HepG2 (cell line): ENCODE results near the gene SWI5. TPM values are rescaled to one million over a fixed set of nuclear protein-coding genes. Genes with fewer than 3 reads are reported as not detected.

Experiments used
- ATAC-seq: fragments of 200-7000 bp; cut with Tn5 transposase; 3 replicates; pipeline ENCODE4 v1.9.1; 2020; ENCODE audit warnings: mild to moderate bottlenecking, moderate library complexity
- BruUV-seq: library from RNA; stranded (reverse); fragments of 400-500 nt; replicated peaks from 2 replicates; lab custom pipeline; 2021; lab: Mats Ljungman, UMichigan
- CTCF ChIA-PET: fragments of 300-600 bp; formaldehyde crosslinking; extraction: SDS; loops from one replicate; lab custom pipeline; 2021; ENCODE audit warnings: low total read pairs, inconsistent platforms, low intra/inter-chr PET ratio; lab: Yijun Ruan, JAX
- POLR2A ChIA-PET: fragments of 350-600 bp; sonication (Branson Sonifier 250); formaldehyde crosslinking; loops from one replicate; lab custom pipeline; 2020; ENCODE audit warnings: antibody characterized with exemption, inconsistent platforms; lab: Yijun Ruan, JAX
- DNase-seq: peaks from one replicate; pipeline ENCODE4 v3.0.0-alpha.2; 2015; ENCODE audit warnings: low spot score
- FAIRE-seq: peaks from 3 replicates; lab custom pipeline; 2011; peaks lifted over from hg19 to GRCh38; lab: Jason Lieb, UNC
- H2AFZ ChIP-seq: one replicate; pipeline ENCODE4 v1.6.1; 2011; ENCODE audit warnings: low read length, inconsistent platforms
- H3K27ac ChIP-seq: fragments of 300-600 bp; 3 replicates; pipeline ENCODE4 v1.8.0; 2011; ENCODE audit warnings: mixed run types, mild to moderate bottlenecking, mixed read lengths, low read length, inconsistent platforms; ENCODE audit not compliant: insufficient read depth; ENCODE audit errors: extremely low read length
- H3K27me3 ChIP-seq, 2 experiments: fragments of 200-600 bp in 1 of 2; 2 replicates in 1 of 2; 3 replicates in 1 of 2; pipeline versions ENCODE4 v1.6.0 to v1.8.0; 2011; ENCODE audit warnings: low read length in 2 of 2, mild to moderate bottlenecking in 2 of 2, moderate library complexity in 2 of 2, inconsistent platforms in 1 of 2; ENCODE audit not compliant: insufficient read depth in 2 of 2, control insufficient read depth in 1 of 2
- H3K36me3 ChIP-seq, 2 experiments: fragments of 200-600 bp in 1 of 2; replicated peaks in 1 of 2; 2 replicates in 1 of 2; 3 replicates in 1 of 2; pipeline versions ENCODE4 v1.5.1 to v1.8.0; 2011; ENCODE audit warnings: low read length in 2 of 2, inconsistent platforms in 1 of 2; ENCODE audit not compliant: insufficient read depth in 2 of 2, control insufficient read depth in 1 of 2
- H3K4me1 ChIP-seq: 2 replicates; pipeline ENCODE4 v1.5.1; 2012; ENCODE audit warnings: low read length, inconsistent platforms; ENCODE audit not compliant: insufficient read depth
- H3K4me2 ChIP-seq: 2 replicates; pipeline ENCODE4 v1.6.0; 2011; ENCODE audit warnings: low read depth, low read length, inconsistent platforms
- H3K4me3 ChIP-seq, 3 experiments: fragments of 200-600 bp in 1 of 3; sonication (generic), shearing (Covaris generic) in 1 of 3; replicated peaks in 1 of 3; 2 replicates each; pipeline ENCODE4 v1.5.1; 2011 to 2016; ENCODE audit warnings: low read length in 3 of 3, inconsistent platforms in 2 of 3, low read depth in 2 of 3, mild to moderate bottlenecking in 2 of 3, control low read depth in 1 of 3, mixed read lengths in 1 of 3; ENCODE audit not compliant: insufficient read depth in 1 of 3
- H3K79me2 ChIP-seq: one replicate; pipeline ENCODE4 v1.6.1; 2011; ENCODE audit warnings: low read length, inconsistent platforms; ENCODE audit not compliant: insufficient read depth
- H3K9ac ChIP-seq: 2 replicates; pipeline ENCODE4 v1.6.0; 2011; ENCODE audit warnings: mild to moderate bottlenecking, low read depth, low read length, inconsistent platforms; ENCODE audit not compliant: insufficient read depth
- H3K9me3 ChIP-seq: 2 replicates; pipeline ENCODE4 v1.5.1; 2012; ENCODE audit warnings: mild to moderate bottlenecking, low read length
- H4K20me1 ChIP-seq: 2 replicates; pipeline ENCODE4 v1.6.0; 2011; ENCODE audit warnings: inconsistent platforms, mild to moderate bottlenecking, low read length, moderate library complexity; ENCODE audit not compliant: insufficient read depth
- HOXA9 ChIP-seq: sonication (generic); formaldehyde crosslinking; IDR thresholded peaks from 2 replicates; pipeline ENCODE4 v1.8.1; 2022; ENCODE audit warnings: missing genetic modification reagents, mild to moderate bottlenecking, moderate library complexity, borderline replicate concordance
- NBN ChIP-seq: fragments of 450-650 bp; conservative IDR thresholded peaks from 2 replicates; pipeline ENCODE4 v1.6.1; 2017
- PRDM4 ChIP-seq: sonication (generic); formaldehyde crosslinking; IDR thresholded peaks from 2 replicates; pipeline ENCODE4 v1.9.0; 2021; ENCODE audit warnings: missing genetic modification reagents, borderline replicate concordance
- RBFOX2 ChIP-seq: fragments of 200-400 bp; formaldehyde crosslinking; IDR thresholded peaks from 2 replicates; pipeline ENCODE4 v1.6.1; 2017; ENCODE audit warnings: low read depth, mild to moderate bottlenecking, low read length
- TOE1 ChIP-seq: sonication (generic); formaldehyde crosslinking; IDR thresholded peaks from 2 replicates; pipeline ENCODE4 v1.4.0; 2020; ENCODE audit warnings: mild to moderate bottlenecking, missing genetic modification reagents
- YEATS2 ChIP-seq: sonication (generic); formaldehyde crosslinking; IDR thresholded peaks from 2 replicates; pipeline ENCODE4 v1.4.0; 2020; ENCODE audit warnings: missing genetic modification reagents, borderline replicate concordance
- ZFP41 ChIP-seq: sonication (generic); formaldehyde crosslinking; IDR thresholded peaks from 2 replicates; pipeline ENCODE4 v1.4.0; 2020; ENCODE audit warnings: mild to moderate bottlenecking, missing genetic modification reagents, borderline replicate concordance
- ZNF740 ChIP-seq: sonication (generic); formaldehyde crosslinking; IDR thresholded peaks from 2 replicates; pipeline ENCODE4 v1.4.0; 2020; ENCODE audit warnings: missing genetic modification reagents
- WGBS: methylation state at CpG from one replicate; pipeline ENCODE4 v1.1.6; 2017; ENCODE audit warnings: low lambda C conversion rate; 5-methylcytosine and 5-hydroxymethylcytosine counted together
- in situ Hi-C: cut with HindIII; loops from 2 replicates; pipeline ENCODE4 v1.10.0; 2017; ENCODE audit warnings: low pct_unique_long_range_greater_than_20kb; ENCODE audit not compliant: extremely low pct_ligation_motif_present
- intact Hi-C: fragments of 100-400 bp; cut with micrococcal nuclease; formaldehyde crosslinking; loops from one replicate; pipeline ENCODE4 v1.10.0; 2022; ENCODE audit not compliant: unreplicated experiment
- polyA plus RNA-seq, 8 experiments: library from polyadenylated mRNA; depleted of rRNA in 3 of 8; stranded (reverse) in 7 of 8; unstranded in 1 of 8; fragments of >200 nt; fragmentation: Illumina TruSeq in 4 of 8; extraction: Trizol in 4 of 8; gene quantifications; 2 replicates each; pipeline versions ENCODE4 v1.2.1 to v1.2.3, GENCODE V29; 2011 to 2016; ENCODE audit warnings: low read depth in 4 of 8, missing spikeins in 1 of 8, mixed read lengths in 1 of 8; ENCODE audit not compliant: insufficient read depth in 1 of 8
- total RNA-seq, 5 experiments: library from RNA; depleted of rRNA; stranded (reverse); fragments of >200 nt; fragmentation: Illumina TruSeq; extraction: Trizol; gene quantifications; 2 replicates each; pipeline ENCODE4 v1.2.3, GENCODE V29; 2016; ENCODE audit warnings: low read depth in 1 of 5
- TF ChIP-seq, protein P1 (sequence below): sonication (generic); formaldehyde crosslinking; IDR thresholded peaks from 2 replicates; pipeline ENCODE4 v1.4.0; 2020; ENCODE audit warnings: missing genetic modification reagents, mild to moderate bottlenecking, borderline replicate concordance
- TF ChIP-seq, protein P2 (sequence below): sonication (generic); formaldehyde crosslinking; IDR thresholded peaks from 2 replicates; pipeline ENCODE4 v1.5.0; 2020; ENCODE audit warnings: mild to moderate bottlenecking, missing genetic modification reagents, borderline replicate concordance
- TF ChIP-seq, protein P3 (sequence below): IDR thresholded peaks from 2 replicates; pipeline ENCODE4 v1.6.1; 2012; ENCODE audit warnings: low read length, improper control_type of control experiment

SWI5 gene
- total and polyA plus RNA-seq, 2 of the 13 experiments (the other 11 are each of a cell fraction or from before 2014, with no cell fraction given), result 39.2 to 41.0 TPM

- H3K27ac ChIP-seq, result no peak overlapping the region
- 94% methylated on average over 5 of the region's 6 CpGs for WGBS
- intact Hi-C loops, result no loop called here
- H3K9ac ChIP-seq, result no peak overlapping the region
- no peaks in the 10 kb centered on the region for H4K20me1 ChIP-seq
- no peaks in the 10 kb centered on the region for H3K27me3 ChIP-seq
- in situ Hi-C loops, result no loop called here
- no peak overlapping the region for H3K4me2 ChIP-seq
- FAIRE-seq (no peak), ATAC-seq (no peak), DNase-seq (no peak)
- no peak overlapping the region for H3K4me3 ChIP-seq
- POLR2A ChIA-PET, result no interaction called here
- no peak overlapping the region for H2AFZ ChIP-seq
- H3K9me3 ChIP-seq, result no peaks in the 10 kb centered on the region
- H3K79me2 ChIP-seq, result no peaks in the 10 kb centered on the region
- H3K4me1 ChIP-seq, result peaks cover 6% of the 10 kb centered on the region
- CTCF ChIA-PET, result no interaction called here
- BruUV-seq, result no TSS peak
- peaks cover 5 to 12% of the 10 kb centered on the region in 2 experiments; a peak in 3 of 5 replicates for H3K36me3 ChIP-seq
- TF ChIP-seq TOE1 (CRISPR knock-in tag), result no peak
- no peak for TF ChIP-seq ZNF740
- TF ChIP-seq, protein P1, sequence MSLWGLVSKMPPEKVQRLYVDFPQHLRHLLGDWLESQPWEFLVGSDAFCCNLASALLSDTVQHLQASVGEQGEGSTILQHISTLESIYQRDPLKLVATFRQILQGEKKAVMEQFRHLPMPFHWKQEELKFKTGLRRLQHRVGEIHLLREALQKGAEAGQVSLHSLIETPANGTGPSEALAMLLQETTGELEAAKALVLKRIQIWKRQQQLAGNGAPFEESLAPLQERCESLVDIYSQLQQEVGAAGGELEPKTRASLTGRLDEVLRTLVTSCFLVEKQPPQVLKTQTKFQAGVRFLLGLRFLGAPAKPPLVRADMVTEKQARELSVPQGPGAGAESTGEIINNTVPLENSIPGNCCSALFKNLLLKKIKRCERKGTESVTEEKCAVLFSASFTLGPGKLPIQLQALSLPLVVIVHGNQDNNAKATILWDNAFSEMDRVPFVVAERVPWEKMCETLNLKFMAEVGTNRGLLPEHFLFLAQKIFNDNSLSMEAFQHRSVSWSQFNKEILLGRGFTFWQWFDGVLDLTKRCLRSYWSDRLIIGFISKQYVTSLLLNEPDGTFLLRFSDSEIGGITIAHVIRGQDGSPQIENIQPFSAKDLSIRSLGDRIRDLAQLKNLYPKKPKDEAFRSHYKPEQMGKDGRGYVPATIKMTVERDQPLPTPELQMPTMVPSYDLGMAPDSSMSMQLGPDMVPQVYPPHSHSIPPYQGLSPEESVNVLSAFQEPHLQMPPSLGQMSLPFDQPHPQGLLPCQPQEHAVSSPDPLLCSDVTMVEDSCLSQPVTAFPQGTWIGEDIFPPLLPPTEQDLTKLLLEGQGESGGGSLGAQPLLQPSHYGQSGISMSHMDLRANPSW (CRISPR knock-in tag), result no peak
- TF ChIP-seq YEATS2 (CRISPR knock-in tag), result no peak
- TF ChIP-seq, protein P2, sequence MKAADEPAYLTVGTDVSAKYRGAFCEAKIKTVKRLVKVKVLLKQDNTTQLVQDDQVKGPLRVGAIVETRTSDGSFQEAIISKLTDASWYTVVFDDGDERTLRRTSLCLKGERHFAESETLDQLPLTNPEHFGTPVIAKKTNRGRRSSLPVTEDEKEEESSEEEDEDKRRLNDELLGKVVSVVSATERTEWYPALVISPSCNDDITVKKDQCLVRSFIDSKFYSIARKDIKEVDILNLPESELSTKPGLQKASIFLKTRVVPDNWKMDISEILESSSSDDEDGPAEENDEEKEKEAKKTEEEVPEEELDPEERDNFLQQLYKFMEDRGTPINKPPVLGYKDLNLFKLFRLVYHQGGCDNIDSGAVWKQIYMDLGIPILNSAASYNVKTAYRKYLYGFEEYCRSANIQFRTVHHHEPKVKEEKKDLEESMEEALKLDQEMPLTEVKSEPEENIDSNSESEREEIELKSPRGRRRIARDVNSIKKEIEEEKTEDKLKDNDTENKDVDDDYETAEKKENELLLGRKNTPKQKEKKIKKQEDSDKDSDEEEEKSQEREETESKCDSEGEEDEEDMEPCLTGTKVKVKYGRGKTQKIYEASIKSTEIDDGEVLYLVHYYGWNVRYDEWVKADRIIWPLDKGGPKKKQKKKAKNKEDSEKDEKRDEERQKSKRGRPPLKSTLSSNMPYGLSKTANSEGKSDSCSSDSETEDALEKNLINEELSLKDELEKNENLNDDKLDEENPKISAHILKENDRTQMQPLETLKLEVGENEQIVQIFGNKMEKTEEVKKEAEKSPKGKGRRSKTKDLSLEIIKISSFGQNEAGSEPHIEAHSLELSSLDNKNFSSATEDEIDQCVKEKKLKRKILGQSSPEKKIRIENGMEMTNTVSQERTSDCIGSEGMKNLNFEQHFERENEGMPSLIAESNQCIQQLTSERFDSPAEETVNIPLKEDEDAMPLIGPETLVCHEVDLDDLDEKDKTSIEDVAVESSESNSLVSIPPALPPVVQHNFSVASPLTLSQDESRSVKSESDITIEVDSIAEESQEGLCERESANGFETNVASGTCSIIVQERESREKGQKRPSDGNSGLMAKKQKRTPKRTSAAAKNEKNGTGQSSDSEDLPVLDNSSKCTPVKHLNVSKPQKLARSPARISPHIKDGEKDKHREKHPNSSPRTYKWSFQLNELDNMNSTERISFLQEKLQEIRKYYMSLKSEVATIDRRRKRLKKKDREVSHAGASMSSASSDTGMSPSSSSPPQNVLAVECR (CRISPR knock-in tag), result no peak
- no peak for TF ChIP-seq PRDM4
- TF ChIP-seq HOXA9, result no peak
- TF ChIP-seq RBFOX2, result no peak
- no peak for TF ChIP-seq ZFP41 (CRISPR knock-in tag)
- TF ChIP-seq NBN, result no peak
- TF ChIP-seq, protein P3, sequence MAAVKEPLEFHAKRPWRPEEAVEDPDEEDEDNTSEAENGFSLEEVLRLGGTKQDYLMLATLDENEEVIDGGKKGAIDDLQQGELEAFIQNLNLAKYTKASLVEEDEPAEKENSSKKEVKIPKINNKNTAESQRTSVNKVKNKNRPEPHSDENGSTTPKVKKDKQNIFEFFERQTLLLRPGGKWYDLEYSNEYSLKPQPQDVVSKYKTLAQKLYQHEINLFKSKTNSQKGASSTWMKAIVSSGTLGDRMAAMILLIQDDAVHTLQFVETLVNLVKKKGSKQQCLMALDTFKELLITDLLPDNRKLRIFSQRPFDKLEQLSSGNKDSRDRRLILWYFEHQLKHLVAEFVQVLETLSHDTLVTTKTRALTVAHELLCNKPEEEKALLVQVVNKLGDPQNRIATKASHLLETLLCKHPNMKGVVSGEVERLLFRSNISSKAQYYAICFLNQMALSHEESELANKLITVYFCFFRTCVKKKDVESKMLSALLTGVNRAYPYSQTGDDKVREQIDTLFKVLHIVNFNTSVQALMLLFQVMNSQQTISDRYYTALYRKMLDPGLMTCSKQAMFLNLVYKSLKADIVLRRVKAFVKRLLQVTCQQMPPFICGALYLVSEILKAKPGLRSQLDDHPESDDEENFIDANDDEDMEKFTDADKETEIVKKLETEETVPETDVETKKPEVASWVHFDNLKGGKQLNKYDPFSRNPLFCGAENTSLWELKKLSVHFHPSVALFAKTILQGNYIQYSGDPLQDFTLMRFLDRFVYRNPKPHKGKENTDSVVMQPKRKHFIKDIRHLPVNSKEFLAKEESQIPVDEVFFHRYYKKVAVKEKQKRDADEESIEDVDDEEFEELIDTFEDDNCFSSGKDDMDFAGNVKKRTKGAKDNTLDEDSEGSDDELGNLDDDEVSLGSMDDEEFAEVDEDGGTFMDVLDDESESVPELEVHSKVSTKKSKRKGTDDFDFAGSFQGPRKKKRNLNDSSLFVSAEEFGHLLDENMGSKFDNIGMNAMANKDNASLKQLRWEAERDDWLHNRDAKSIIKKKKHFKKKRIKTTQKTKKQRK, result no peak
Observed at GRCh38 chr9:128282500-128282899, 6.4 kb downstream of the SWI5 start.
